WTC11 (cell line): Measurements from ENCODE around the gene GPR62.

Experiments
- ETV6 ChIP-seq: sonication (generic); formaldehyde crosslinking; IDR thresholded peaks from 2 replicates; pipeline ENCODE4 v1.8.1; 2022; ENCODE audit warnings: mild to moderate bottlenecking, missing genetic modification reagents
- FOXK1 ChIP-seq: sonication (generic); formaldehyde crosslinking; IDR thresholded peaks from 2 replicates; pipeline ENCODE4 v1.8.0; 2022; ENCODE audit warnings: mild to moderate bottlenecking, moderate library complexity, missing genetic modification reagents
- FOXP1 ChIP-seq: sonication (generic); formaldehyde crosslinking; IDR thresholded peaks from 2 replicates; pipeline ENCODE4 v1.8.0; 2022; ENCODE audit warnings: missing genetic modification reagents, mild to moderate bottlenecking, moderate library complexity, borderline replicate concordance
- JAZF1 ChIP-seq: fragments of 250-450 bp; sonication (Bioruptor Pico); IDR thresholded peaks from 2 replicates; pipeline ENCODE4 v1.9.0; 2021; ENCODE audit warnings: moderate library complexity, mild to moderate bottlenecking, inconsistent platforms
- MXD4 ChIP-seq: fragments of 250-450 bp; sonication (Bioruptor Pico); IDR thresholded peaks from 2 replicates; pipeline ENCODE4 v1.8.0; 2021; ENCODE audit warnings: mild to moderate bottlenecking, moderate library complexity, borderline replicate concordance
- NFYB ChIP-seq: sonication (generic); formaldehyde crosslinking; conservative IDR thresholded peaks from 2 replicates; pipeline ENCODE4 v1.8.0; 2022; ENCODE audit warnings: low read depth, missing genetic modification reagents
- SMAD4 ChIP-seq: sonication (generic); formaldehyde crosslinking; IDR thresholded peaks from 2 replicates; pipeline ENCODE4 v1.8.0; 2022; ENCODE audit warnings: mild to moderate bottlenecking, missing genetic modification reagents
- ZBTB21 ChIP-seq: sonication (generic); formaldehyde crosslinking; IDR thresholded peaks from 2 replicates; pipeline ENCODE4 v1.8.1; 2023; ENCODE audit warnings: mild to moderate bottlenecking, missing genetic modification reagents, borderline replicate concordance
- ZNF423 ChIP-seq: fragments of 250-450 bp; sonication (Bioruptor Pico); IDR thresholded peaks from 2 replicates; pipeline ENCODE4 v2.1.2; 2022; ENCODE audit warnings: mild to moderate bottlenecking, moderate library complexity
- TF ChIP-seq, protein P1 (sequence below): sonication (generic); formaldehyde crosslinking; IDR thresholded peaks from 2 replicates; pipeline ENCODE4 v1.8.1; 2022; ENCODE audit warnings: low read depth, missing genetic modification reagents, borderline replicate concordance
- TF ChIP-seq, protein P2 (sequence below): fragments of 200-600 bp; IDR thresholded peaks from 2 replicates; pipeline ENCODE4 v1.8.0; 2022; ENCODE audit warnings: antibody characterized with exemption
- TF ChIP-seq, protein P3 (sequence below): sonication (generic); formaldehyde crosslinking; conservative IDR thresholded peaks from 2 replicates; pipeline ENCODE4 v1.8.1; 2022; ENCODE audit warnings: mild to moderate bottlenecking, missing genetic modification reagents
- TF ChIP-seq, protein P4 (sequence below): sonication (generic); formaldehyde crosslinking; IDR thresholded peaks from 2 replicates; pipeline ENCODE4 v1.8.1; 2022; ENCODE audit warnings: mild to moderate bottlenecking, missing genetic modification reagents, moderate library complexity, borderline replicate concordance
- TF ChIP-seq, protein P5 (sequence below): sonication (generic); formaldehyde crosslinking; IDR thresholded peaks from 2 replicates; pipeline ENCODE4 v1.8.0; 2022; ENCODE audit warnings: mild to moderate bottlenecking, missing genetic modification reagents

DNA sequence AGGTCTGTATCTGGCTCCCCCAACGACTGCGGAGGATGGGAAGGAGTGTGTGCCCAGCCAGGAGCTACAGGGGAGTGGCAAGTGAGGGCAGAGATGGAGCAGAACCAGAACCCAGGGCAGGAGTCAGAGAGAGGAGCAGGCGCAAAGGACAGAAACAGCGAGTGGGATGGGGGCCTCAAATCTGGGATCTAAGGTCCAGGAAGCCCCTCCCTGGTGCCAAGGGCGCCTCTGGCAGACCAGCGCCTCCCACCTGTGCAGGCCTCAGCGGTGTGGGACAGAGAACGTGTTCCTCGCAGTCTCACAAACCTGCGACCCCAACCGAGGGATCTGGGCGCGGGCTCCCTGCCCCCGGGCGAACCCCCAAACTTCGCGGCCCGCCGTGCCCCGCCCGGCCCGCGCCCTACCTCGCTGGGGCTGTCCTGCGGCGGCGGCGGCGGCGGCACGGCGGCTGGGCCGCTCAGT is 11.8 kb downstream of the GPR62 start:
- TF ChIP-seq, protein P1, sequence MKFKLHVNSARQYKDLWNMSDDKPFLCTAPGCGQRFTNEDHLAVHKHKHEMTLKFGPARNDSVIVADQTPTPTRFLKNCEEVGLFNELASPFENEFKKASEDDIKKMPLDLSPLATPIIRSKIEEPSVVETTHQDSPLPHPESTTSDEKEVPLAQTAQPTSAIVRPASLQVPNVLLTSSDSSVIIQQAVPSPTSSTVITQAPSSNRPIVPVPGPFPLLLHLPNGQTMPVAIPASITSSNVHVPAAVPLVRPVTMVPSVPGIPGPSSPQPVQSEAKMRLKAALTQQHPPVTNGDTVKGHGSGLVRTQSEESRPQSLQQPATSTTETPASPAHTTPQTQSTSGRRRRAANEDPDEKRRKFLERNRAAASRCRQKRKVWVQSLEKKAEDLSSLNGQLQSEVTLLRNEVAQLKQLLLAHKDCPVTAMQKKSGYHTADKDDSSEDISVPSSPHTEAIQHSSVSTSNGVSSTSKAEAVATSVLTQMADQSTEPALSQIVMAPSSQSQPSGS (CRISPR knock-in tag) = no peak
- TF ChIP-seq, protein P2, sequence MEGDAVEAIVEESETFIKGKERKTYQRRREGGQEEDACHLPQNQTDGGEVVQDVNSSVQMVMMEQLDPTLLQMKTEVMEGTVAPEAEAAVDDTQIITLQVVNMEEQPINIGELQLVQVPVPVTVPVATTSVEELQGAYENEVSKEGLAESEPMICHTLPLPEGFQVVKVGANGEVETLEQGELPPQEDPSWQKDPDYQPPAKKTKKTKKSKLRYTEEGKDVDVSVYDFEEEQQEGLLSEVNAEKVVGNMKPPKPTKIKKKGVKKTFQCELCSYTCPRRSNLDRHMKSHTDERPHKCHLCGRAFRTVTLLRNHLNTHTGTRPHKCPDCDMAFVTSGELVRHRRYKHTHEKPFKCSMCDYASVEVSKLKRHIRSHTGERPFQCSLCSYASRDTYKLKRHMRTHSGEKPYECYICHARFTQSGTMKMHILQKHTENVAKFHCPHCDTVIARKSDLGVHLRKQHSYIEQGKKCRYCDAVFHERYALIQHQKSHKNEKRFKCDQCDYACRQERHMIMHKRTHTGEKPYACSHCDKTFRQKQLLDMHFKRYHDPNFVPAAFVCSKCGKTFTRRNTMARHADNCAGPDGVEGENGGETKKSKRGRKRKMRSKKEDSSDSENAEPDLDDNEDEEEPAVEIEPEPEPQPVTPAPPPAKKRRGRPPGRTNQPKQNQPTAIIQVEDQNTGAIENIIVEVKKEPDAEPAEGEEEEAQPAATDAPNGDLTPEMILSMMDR = no peak
- TF ChIP-seq, protein P3, sequence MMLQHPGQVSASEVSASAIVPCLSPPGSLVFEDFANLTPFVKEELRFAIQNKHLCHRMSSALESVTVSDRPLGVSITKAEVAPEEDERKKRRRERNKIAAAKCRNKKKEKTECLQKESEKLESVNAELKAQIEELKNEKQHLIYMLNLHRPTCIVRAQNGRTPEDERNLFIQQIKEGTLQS (CRISPR knock-in tag) = no peak
- TF ChIP-seq ZNF423 (no peak), SMAD4 (CRISPR knock-in tag) (no peak), NFYB (CRISPR knock-in tag) (no peak), FOXK1 (no peak), ZBTB21 (no peak), FOXP1 (CRISPR knock-in tag) (no peak), MXD4 (CRISPR knock-in tag) (no peak), JAZF1 (CRISPR knock-in tag) (no peak), ETV6 (no peak)
- TF ChIP-seq, protein P4, sequence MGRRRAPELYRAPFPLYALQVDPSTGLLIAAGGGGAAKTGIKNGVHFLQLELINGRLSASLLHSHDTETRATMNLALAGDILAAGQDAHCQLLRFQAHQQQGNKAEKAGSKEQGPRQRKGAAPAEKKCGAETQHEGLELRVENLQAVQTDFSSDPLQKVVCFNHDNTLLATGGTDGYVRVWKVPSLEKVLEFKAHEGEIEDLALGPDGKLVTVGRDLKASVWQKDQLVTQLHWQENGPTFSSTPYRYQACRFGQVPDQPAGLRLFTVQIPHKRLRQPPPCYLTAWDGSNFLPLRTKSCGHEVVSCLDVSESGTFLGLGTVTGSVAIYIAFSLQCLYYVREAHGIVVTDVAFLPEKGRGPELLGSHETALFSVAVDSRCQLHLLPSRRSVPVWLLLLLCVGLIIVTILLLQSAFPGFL (CRISPR knock-in tag) = no peak
- TF ChIP-seq, protein P5, sequence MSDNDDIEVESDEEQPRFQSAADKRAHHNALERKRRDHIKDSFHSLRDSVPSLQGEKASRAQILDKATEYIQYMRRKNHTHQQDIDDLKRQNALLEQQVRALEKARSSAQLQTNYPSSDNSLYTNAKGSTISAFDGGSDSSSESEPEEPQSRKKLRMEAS (CRISPR knock-in tag) = no peak
